ENCODE data around the gene ATP6V1G2. TPM values are rescaled to one million over a fixed set of nuclear protein-coding genes. Genes with fewer than 3 reads are reported as not detected.

ATP6V1G2 gene
- total RNA-seq, 4 donors from 2014 or later, result 1.2 to 1.6 TPM; not detected in 2

DNA sequence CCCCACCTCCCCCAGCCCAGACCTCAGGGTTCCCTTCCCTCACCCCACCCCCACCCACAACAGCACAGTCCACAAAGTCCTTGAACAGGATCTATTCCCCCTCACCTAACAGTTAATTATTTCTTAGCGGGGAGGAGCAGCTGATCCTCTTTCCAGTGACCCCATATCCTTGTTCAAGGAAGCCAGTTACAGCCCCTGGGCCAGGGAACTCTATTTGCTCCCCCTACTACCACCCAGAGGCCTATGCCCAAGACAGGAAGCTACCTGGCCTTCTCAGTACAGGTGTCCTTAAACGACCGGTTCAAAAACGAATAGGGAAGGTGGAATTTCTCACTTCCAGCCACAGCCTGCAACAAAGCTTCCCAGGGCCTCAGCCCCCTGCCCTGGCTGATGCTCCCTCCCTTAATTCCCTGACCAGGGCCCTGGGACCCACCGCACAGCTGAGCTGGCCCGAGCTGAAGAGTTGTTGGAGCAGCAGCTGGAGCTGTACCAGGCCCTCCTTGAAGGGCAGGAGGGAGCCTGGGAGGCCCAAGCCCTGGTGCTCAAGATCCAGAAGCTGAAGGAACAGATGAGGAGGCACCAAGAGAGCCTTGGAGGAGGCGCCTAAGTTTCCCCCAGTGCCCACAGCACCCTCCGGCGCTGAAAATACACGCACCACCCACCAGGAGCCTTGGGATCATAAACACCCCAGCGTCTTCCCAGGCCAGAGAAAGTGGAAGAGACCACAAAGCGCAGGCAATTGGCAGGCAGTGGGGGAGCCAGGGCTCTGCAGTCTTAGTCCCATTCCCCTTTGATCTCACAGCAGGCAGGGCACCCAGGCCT, 16.9 kb downstream of the ATP6V1G2 start:
- no peaks in the 10 kb centered on the region for H3K9me3 ChIP-seq
- H3K27ac ChIP-seq, result no peak overlapping the region
- intact Hi-C loops (cut with DNase I; ENCODE audit: low total_unique reads), result no loop called here
- DNase-seq, result no peak
- TF ChIP-seq, protein P1, sequence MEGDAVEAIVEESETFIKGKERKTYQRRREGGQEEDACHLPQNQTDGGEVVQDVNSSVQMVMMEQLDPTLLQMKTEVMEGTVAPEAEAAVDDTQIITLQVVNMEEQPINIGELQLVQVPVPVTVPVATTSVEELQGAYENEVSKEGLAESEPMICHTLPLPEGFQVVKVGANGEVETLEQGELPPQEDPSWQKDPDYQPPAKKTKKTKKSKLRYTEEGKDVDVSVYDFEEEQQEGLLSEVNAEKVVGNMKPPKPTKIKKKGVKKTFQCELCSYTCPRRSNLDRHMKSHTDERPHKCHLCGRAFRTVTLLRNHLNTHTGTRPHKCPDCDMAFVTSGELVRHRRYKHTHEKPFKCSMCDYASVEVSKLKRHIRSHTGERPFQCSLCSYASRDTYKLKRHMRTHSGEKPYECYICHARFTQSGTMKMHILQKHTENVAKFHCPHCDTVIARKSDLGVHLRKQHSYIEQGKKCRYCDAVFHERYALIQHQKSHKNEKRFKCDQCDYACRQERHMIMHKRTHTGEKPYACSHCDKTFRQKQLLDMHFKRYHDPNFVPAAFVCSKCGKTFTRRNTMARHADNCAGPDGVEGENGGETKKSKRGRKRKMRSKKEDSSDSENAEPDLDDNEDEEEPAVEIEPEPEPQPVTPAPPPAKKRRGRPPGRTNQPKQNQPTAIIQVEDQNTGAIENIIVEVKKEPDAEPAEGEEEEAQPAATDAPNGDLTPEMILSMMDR (IDR thresholded peaks at IDR 0.05), result no peak
- TF ChIP-seq POLR2A (IDR thresholded peaks at IDR 0.05), result no peak
- H3K4me3 ChIP-seq, result no peak overlapping the region
- no peaks in the 10 kb centered on the region for H3K4me1 ChIP-seq
- H3K27me3 ChIP-seq, result no peaks in the 10 kb centered on the region
- no peaks in the 10 kb centered on the region for H3K36me3 ChIP-seq

DNA sequence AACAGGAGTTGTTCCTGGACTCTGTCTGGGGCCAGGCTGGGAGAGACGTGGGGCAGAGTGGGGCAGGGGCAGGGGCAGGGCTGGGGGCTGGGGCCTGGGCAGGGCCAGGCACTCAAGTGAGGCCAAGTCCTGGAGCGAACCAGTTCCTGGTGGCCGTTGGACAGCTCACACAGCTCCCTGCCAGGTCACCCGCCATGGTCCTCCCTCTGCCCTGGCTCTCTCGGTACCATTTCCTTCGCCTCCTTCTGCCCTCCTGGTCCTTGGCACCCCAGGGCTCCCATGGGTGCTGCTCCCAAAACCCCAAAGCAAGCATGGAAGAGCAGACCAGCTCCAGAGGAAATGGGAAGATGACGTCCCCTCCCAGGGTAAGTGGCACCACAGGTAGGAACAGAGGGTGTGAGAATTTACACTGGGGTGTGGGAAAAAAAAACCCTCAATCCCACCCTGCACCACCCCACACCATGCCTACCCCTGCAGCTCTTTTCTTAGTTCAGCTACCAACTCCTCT, 17.5 kb downstream of the ATP6V1G2 start, which contains the start of gene MCCD1:
Gene MCCD1 (plus strand): TSS at position 142 of the 508 bp plus-strand sequence. CDS start 53 bp downstream, at position 195.
- no peaks in the 10 kb centered on the region for H3K27me3 ChIP-seq
- no peaks in the 10 kb centered on the region for H3K4me1 ChIP-seq
- H3K36me3 ChIP-seq, result no peaks in the 10 kb centered on the region
- no peak for DNase-seq
- H3K4me3 ChIP-seq, result no peak within 1 kb of the TSS
- no peak for TF ChIP-seq POLR2A (IDR thresholded peaks at IDR 0.05)
- TF ChIP-seq, protein P1 (IDR thresholded peaks at IDR 0.05), result no peak
- intact Hi-C loops (cut with DNase I; ENCODE audit: low total_unique reads), result no loop called here
- H3K9me3 ChIP-seq, result no peaks in the 10 kb centered on the region
- H3K27ac ChIP-seq, result no peak within 1 kb of the TSS

DNA sequence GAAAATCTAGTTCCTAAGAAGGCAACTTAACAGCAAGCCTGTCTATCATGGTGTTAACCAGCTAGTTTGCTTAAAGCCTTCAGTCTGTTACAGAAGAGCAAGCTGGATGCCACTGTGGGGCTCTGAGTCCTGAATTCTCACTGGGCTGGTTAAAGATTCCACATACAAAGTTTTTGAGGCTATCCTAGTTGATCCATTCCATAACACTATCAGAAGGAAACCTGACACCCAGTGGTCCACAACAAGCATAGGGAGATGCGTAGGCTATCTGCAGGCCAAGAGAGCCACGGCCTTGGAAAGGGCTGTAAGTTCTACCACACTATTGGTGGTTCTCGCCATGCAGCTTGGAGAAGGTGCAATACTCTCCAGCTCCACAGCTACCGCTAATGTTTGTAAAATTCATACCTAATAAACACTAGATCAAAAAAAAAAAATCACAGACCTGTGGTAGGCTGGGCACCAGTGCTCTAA, 18.1 kb downstream of the ATP6V1G2 start:
- TF ChIP-seq, protein P1 (IDR thresholded peaks at IDR 0.05), result no peak
- no peak for TF ChIP-seq POLR2A (IDR thresholded peaks at IDR 0.05)
- Histone ChIP-seq H3K36me3 (no peaks in the 10 kb centered on the region), H3K4me1 (no peaks in the 10 kb centered on the region), H3K27ac (no peak overlapping the region), H3K27me3 (no peaks in the 10 kb centered on the region), H3K9me3 (no peaks in the 10 kb centered on the region), H3K4me3 (no peak overlapping the region)
- intact Hi-C loops (cut with DNase I; ENCODE audit: low total_unique reads), result no loop called here
- DNase-seq, result no peak

DNA sequence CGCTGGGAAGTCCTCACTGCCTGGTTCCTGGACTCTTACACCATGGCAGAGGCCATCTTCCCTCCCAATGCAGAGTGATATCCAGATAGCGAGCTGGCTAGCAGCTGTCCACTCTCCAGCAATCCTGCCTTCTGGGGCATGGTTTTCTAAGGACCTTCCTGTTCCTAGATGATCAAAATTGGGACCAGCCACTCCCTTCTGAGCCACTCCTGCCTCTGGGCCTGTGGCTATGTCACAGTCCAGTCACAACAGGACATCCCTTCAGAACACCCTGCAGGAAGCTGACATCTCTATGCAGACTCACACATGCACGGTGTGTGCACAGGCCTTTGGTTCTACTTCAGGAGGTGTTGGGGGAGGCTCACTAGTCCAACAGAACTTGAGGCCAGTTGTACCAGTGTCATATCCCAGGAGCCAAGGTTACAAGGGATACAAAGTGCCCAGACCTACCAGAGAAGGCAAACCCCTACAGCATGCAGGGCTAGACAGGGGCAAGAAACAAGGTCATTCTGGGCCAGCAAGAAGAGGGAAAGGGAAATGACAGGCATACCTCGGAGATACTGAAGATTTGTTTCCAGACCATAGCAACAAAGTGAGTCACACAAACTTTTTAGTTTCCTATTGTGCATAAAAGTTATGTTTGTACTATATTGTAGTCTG, 20.3 kb downstream of the ATP6V1G2 start:
- Histone ChIP-seq H3K4me3 (no peak overlapping the region), H3K36me3 (no peaks in the 10 kb centered on the region), H3K27ac (no peak overlapping the region), H3K27me3 (no peaks in the 10 kb centered on the region), H3K9me3 (no peaks in the 10 kb centered on the region), H3K4me1 (no peaks in the 10 kb centered on the region)
- intact Hi-C loops (cut with DNase I; ENCODE audit: low total_unique reads), result no loop called here
- no peak for TF ChIP-seq POLR2A (IDR thresholded peaks at IDR 0.05)
- TF ChIP-seq, protein P1 (IDR thresholded peaks at IDR 0.05), result no peak
- DNase-seq, result no peak

DNA sequence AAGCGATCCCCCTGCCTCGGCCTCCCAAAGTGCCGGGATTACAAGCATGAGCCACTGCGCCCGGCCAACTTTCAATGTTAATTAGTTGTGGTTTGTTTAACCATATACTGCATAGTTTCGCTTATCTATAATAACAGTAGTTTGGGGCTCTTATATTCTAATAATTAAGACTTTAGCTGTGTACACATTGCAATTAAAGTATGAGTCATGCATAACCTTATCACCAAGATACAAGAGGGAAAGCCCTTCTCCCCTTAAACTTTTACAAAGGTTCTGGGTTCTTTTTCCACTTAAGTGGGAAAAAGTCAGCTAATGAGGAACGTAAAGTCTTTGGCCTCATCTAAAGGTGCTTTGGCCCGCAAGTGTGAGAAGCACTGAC, 20.9 kb downstream of the ATP6V1G2 start:
- no peaks in the 10 kb centered on the region for H3K9me3 ChIP-seq
- no peaks in the 10 kb centered on the region for H3K27me3 ChIP-seq
- no peak overlapping the region for H3K4me3 ChIP-seq
- H3K36me3 ChIP-seq, result no peaks in the 10 kb centered on the region
- TF ChIP-seq, protein P1 (IDR thresholded peaks at IDR 0.05), result no peak
- TF ChIP-seq POLR2A (IDR thresholded peaks at IDR 0.05), result no peak
- H3K27ac ChIP-seq, result no peak overlapping the region
- H3K4me1 ChIP-seq, result no peaks in the 10 kb centered on the region
- intact Hi-C loops (cut with DNase I; ENCODE audit: low total_unique reads), result no loop called here
- no peak for DNase-seq

Measured in uterus (tissue), 4 donors.